HG02885 (cell line): Measurements from ENCODE around the gene INTU.
A peak's percentile ranks its signal among the peaks of the same experiment; 100 is the strongest.

Experiments used
- ATAC-seq: cut with Tn5 transposase; IDR thresholded peaks from one replicate; pipeline ENCODE4 v1.9.1; 2021; ENCODE audit warnings: mild to moderate bottlenecking; ENCODE audit not compliant: unreplicated experiment, poor library complexity

The INTU gene

GRCh38 chr4:127734976-127735375 is 102.2 kb downstream of the INTU start:
- no peak for ATAC-seq

DNA sequence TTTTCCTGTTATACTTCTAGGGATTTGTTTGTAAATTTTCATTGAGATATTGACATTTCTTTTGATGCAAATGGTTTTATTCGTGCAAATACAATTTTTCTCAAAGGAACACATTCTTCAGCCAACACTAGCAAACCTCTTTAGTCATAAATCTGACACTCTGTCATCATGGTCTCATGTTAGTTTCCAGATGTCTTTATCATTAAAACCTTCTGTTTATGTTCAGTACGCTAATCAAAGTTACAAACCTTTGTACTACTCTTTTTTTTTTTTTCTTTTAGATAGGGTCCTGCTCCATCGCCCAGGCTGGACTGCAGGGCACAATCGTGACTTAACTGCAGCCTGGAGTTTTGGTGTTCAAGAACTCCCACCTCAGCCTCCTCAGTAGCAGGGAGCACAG is 104.5 kb downstream of the INTU start:
- no peak for ATAC-seq

- no peak for ATAC-seq
Observed at GRCh38 chr4:127741247-127741646, 108.5 kb downstream of the INTU start.

GRCh38 chr4:127747883-127748282 is 115.1 kb downstream of the INTU start:
- no peak for ATAC-seq

- no peak for ATAC-seq
Observed at GRCh38 chr4:127748957-127749356, 116.2 kb downstream of the INTU start.

GRCh38 chr4:127756906-127757305 is 124.1 kb downstream of the INTU start:
- no peak for ATAC-seq

DNA sequence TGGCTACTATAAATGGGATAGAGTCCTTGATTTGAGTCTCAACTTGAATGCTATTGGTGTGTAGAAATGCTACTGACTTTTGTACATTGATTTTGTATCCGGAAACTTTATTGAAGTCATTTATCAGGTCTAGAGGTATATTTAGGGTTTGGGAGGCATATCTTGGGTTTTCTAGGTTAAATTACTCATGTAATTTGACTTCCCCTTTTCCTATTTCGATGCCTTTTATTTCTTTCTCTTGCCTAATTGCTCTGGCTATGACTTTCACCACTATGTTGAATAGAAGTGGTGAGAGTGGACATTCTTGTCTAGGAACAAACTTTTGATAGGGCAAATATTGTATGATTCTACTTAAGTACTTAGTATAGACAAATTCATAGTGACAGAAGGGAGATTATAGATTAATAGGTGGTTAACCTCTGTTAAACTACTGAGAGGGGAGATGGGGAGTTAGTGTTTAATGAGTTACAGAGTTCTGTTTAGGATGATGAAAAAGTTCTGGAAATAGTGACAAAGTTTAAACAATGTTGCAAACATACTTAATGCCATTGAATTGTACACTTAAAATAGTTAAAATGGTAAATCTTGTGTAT is 126.6 kb downstream of the INTU start:
- no peak for ATAC-seq

DNA sequence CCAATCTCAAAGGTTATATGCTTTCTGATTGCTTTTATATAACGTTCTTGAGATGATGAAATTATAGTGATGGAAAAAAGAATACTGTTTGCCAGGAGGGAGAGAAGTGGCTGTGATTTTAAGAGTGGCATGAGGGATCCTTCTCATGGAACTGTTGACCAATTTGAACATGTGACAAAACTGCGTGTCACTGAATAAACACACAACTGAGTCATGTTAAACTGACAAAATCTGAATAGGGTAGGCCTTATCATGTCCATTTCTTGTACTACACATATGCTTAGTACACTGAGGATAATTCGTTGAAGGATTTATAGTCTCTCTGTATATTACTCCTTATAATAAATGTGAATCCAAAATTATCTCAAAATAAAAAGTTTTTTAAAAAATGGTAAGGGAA is 127.1 kb downstream of the INTU start:
- ATAC-seq: no peak

DNA sequence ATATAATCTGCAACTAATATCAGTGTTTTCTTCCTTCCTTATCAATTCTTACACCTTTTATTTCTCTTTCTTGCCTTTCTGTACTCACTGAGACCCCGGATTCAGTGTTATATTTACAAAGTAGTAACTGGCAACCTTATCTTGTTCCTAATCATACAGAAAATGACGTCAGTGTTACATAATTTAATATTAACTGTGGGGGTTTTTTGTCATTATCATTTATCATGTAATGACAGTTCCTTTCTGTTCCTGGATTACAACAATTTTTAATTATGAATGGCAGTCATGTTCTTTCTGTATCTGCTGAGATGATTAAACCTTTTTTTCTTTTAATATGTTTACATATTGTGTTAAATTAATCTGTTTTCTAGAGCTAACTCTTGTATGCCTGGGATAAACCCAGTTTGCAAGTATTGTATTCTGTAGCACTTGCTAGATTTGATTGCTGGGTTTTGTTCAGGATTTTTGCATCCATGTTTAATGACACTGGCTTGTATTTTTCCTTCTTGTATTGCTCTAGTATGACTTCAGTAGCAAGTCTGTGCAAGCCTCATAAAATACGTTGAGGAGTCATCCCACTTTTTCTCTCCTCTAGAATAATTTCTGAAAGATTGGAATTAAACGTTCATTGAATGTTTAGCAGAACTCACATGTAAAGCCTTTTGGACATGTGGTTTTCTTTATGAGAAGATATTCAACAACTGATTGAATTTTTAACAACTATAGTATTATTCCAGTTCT is 138.9 kb downstream of the INTU start:
- no peak for ATAC-seq

GRCh38 chr4:127772769-127773671 is 140.3 kb downstream of the INTU start:
- ATAC-seq: no peak

- peak; percentile 47 for ATAC-seq
Observed at GRCh38 chr4:127775843-127776242, 143.1 kb downstream of the INTU start.
